Liver (tissue), 3 donors: ENCODE data around the gene ANKFY1.

Experiments used
- EGR1 ChIP-seq, 2 donors: IDR thresholded peaks; 2 replicates each; pipeline ENCODE4 v1.6.1; 2016 to 2018; ENCODE audit warnings: antibody characterized with exemption in 2 of 2, low read depth in 2 of 2
- HNF4A ChIP-seq, 2 donors: conservative IDR thresholded peaks; 2 replicates each; pipeline ENCODE4 v1.6.1; 2016; ENCODE audit warnings: antibody characterized with exemption in 2 of 2, mild to moderate bottlenecking in 2 of 2
- JUND ChIP-seq, 2 donors: IDR thresholded peaks; 2 replicates each; pipeline ENCODE4 v1.6.1; 2016; ENCODE audit warnings: antibody characterized with exemption in 2 of 2
- RAD21 ChIP-seq, 2 donors: IDR thresholded peaks; 2 replicates each; pipeline ENCODE4 v1.6.1; 2016; ENCODE audit warnings: antibody characterized with exemption in 2 of 2, mild to moderate bottlenecking in 2 of 2
- RXRA ChIP-seq, 2 donors: IDR thresholded peaks; 2 replicates each; pipeline ENCODE4 v1.6.1; 2017 to 2018; ENCODE audit warnings: antibody characterized with exemption in 2 of 2, mild to moderate bottlenecking in 1 of 2
- SP1 ChIP-seq: IDR thresholded peaks from 2 replicates; pipeline ENCODE4 v1.6.1; 2018; ENCODE audit warnings: antibody characterized with exemption, mild to moderate bottlenecking
- TAF1 ChIP-seq: conservative IDR thresholded peaks from 2 replicates; pipeline ENCODE4 v1.6.1; 2016; ENCODE audit warnings: antibody characterized with exemption, mild to moderate bottlenecking
- YY1 ChIP-seq: IDR thresholded peaks from 2 replicates; pipeline ENCODE4 v1.6.1; 2016; ENCODE audit warnings: antibody characterized with exemption, mild to moderate bottlenecking
- TF ChIP-seq, protein P1 (sequence below): fragments of 150-350 bp; IDR thresholded peaks from 2 replicates; pipeline ENCODE4 v1.5.1; 2017; ENCODE audit warnings: improper control_type of control experiment, low read depth, low read length; ENCODE audit not compliant: missing input control
- TF ChIP-seq, protein P2 (sequence below): IDR thresholded peaks from 2 replicates; pipeline ENCODE4 v1.6.1; 2016; ENCODE audit warnings: antibody characterized with exemption, mild to moderate bottlenecking
- TF ChIP-seq, protein P3 (sequence below): IDR thresholded peaks from 2 replicates; pipeline ENCODE4 v1.6.1; 2016; ENCODE audit warnings: antibody characterized with exemption
- TF ChIP-seq, protein P4 (sequence below): IDR thresholded peaks from 2 replicates; pipeline ENCODE4 v1.6.1; 2016; ENCODE audit warnings: antibody characterized with exemption
- donor health status: healthy.
- donor health status: healthy.

- TF ChIP-seq, protein P1, sequence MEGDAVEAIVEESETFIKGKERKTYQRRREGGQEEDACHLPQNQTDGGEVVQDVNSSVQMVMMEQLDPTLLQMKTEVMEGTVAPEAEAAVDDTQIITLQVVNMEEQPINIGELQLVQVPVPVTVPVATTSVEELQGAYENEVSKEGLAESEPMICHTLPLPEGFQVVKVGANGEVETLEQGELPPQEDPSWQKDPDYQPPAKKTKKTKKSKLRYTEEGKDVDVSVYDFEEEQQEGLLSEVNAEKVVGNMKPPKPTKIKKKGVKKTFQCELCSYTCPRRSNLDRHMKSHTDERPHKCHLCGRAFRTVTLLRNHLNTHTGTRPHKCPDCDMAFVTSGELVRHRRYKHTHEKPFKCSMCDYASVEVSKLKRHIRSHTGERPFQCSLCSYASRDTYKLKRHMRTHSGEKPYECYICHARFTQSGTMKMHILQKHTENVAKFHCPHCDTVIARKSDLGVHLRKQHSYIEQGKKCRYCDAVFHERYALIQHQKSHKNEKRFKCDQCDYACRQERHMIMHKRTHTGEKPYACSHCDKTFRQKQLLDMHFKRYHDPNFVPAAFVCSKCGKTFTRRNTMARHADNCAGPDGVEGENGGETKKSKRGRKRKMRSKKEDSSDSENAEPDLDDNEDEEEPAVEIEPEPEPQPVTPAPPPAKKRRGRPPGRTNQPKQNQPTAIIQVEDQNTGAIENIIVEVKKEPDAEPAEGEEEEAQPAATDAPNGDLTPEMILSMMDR, result no peak
- TF ChIP-seq RXRA (IDR thresholded peaks at IDR 0.05) (no peak), YY1 (no peak), RAD21 (IDR thresholded peaks at IDR 0.05) (no peak), JUND (IDR thresholded peaks at IDR 0.05) (no peak), EGR1 (IDR thresholded peaks at IDR 0.05; ENCODE audit: low read depth in 2 of 2) (no peak), HNF4A (conservative IDR thresholded peaks at IDR 0.05) (no peak), SP1 (no peak), TAF1 (no peak)
- TF ChIP-seq, protein P2, sequence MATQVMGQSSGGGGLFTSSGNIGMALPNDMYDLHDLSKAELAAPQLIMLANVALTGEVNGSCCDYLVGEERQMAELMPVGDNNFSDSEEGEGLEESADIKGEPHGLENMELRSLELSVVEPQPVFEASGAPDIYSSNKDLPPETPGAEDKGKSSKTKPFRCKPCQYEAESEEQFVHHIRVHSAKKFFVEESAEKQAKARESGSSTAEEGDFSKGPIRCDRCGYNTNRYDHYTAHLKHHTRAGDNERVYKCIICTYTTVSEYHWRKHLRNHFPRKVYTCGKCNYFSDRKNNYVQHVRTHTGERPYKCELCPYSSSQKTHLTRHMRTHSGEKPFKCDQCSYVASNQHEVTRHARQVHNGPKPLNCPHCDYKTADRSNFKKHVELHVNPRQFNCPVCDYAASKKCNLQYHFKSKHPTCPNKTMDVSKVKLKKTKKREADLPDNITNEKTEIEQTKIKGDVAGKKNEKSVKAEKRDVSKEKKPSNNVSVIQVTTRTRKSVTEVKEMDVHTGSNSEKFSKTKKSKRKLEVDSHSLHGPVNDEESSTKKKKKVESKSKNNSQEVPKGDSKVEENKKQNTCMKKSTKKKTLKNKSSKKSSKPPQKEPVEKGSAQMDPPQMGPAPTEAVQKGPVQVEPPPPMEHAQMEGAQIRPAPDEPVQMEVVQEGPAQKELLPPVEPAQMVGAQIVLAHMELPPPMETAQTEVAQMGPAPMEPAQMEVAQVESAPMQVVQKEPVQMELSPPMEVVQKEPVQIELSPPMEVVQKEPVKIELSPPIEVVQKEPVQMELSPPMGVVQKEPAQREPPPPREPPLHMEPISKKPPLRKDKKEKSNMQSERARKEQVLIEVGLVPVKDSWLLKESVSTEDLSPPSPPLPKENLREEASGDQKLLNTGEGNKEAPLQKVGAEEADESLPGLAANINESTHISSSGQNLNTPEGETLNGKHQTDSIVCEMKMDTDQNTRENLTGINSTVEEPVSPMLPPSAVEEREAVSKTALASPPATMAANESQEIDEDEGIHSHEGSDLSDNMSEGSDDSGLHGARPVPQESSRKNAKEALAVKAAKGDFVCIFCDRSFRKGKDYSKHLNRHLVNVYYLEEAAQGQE, result no peak
- TF ChIP-seq, protein P3, sequence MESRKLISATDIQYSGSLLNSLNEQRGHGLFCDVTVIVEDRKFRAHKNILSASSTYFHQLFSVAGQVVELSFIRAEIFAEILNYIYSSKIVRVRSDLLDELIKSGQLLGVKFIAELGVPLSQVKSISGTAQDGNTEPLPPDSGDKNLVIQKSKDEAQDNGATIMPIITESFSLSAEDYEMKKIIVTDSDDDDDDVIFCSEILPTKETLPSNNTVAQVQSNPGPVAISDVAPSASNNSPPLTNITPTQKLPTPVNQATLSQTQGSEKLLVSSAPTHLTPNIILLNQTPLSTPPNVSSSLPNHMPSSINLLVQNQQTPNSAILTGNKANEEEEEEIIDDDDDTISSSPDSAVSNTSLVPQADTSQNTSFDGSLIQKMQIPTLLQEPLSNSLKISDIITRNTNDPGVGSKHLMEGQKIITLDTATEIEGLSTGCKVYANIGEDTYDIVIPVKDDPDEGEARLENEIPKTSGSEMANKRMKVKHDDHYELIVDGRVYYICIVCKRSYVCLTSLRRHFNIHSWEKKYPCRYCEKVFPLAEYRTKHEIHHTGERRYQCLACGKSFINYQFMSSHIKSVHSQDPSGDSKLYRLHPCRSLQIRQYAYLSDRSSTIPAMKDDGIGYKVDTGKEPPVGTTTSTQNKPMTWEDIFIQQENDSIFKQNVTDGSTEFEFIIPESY, result no peak
- TF ChIP-seq, protein P4, sequence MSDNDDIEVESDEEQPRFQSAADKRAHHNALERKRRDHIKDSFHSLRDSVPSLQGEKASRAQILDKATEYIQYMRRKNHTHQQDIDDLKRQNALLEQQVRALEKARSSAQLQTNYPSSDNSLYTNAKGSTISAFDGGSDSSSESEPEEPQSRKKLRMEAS, result no peak
These were observed 22.2 kb downstream of the ANKFY1 start for GRCh38 chr17:4241535-4241934.
